Measurements from ENCODE around the gene RUVBL2. TPM values are rescaled to one million over a fixed set of nuclear protein-coding genes. Genes with fewer than 3 reads are reported as not detected.

RUVBL2 gene
- total and polyA plus RNA-seq, 10 donors, result 32.0 to 58.4 (median 40.4) TPM

DNA sequence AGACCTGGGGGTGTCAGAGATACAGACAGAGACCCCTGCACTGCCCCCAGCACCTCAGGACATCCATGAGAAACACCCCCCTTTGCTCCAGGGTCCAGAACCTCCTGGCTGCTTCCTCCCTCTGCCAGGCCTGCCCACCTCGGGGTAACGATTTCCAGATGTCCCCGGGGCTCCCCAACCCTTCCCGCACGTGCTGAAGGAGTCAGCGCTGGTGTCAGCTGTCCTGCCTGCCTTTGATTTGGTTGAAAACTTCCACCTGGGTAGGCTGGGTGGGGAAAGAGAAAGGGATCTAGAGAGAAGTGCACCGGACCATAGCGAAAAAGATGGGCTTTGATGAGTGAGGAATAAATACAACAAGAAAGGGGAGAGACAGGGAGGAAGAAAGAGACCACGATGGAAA lies 65.4 kb downstream of the RUVBL2 start:
- H3K36me3 ChIP-seq, result no peaks in the 10 kb centered on the region
- peaks cover 14 to 30% (median 23%) of the 10 kb centered on the region in 6 donors for H3K4me1 ChIP-seq
- TF ChIP-seq POLR2AphosphoS5 (IDR thresholded peaks at IDR 0.05), result no peak
- intact Hi-C loops (cut with DNase I; ENCODE audit: low total_unique reads), result no loop called here
- H3K9me3 ChIP-seq, result no peaks in the 10 kb centered on the region
- WGBS, 5 donors, result 53 to 69% (median 60%) methylated on average over 9 of the region's 9 CpGs
- no peak for DNase-seq
- H3K4me3 ChIP-seq, result no peak overlapping the region
- no peak overlapping the region for H3K27ac ChIP-seq
- H3K27me3 ChIP-seq (replicated peaks in 1 of 7), result peaks cover 0 to 90% (median 41%) of the 10 kb centered on the region in 7 donors

DNA sequence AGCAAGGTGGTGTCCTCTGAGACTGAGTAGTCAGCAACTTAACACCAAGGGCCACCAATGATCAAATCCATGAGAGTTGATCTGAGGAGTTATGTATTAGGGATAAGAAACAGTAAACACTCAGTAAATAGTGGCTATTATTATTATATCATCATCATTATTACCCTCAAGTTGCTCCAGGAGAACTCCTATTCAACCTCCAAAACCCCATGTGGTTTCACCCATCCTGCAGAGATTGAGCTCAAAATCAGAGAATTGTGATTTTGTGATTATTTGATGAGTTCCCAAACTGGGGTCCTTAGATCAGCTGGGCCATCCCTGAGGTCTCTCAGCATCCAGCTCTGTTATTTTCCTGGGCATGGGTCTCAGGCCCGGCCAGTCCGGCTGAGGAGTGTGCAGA lies 67.3 kb downstream of the RUVBL2 start:
- Histone ChIP-seq H3K27me3 (replicated peaks in 1 of 7) (peaks cover 0 to 96% (median 59%) of the 10 kb centered on the region in 7 donors), H3K4me3 (no peak overlapping the region), H3K4me1 (peaks cover 18 to 36% (median 27%) of the 10 kb centered on the region in 6 donors), H3K27ac (no peak overlapping the region), H3K9me3 (no peaks in the 10 kb centered on the region), H3K36me3 (no peaks in the 10 kb centered on the region)
- TF ChIP-seq POLR2AphosphoS5 (IDR thresholded peaks at IDR 0.05), result no peak
- no peak for TF ChIP-seq POLR2A (IDR thresholded peaks at IDR 0.05)
- TF ChIP-seq, protein P1, sequence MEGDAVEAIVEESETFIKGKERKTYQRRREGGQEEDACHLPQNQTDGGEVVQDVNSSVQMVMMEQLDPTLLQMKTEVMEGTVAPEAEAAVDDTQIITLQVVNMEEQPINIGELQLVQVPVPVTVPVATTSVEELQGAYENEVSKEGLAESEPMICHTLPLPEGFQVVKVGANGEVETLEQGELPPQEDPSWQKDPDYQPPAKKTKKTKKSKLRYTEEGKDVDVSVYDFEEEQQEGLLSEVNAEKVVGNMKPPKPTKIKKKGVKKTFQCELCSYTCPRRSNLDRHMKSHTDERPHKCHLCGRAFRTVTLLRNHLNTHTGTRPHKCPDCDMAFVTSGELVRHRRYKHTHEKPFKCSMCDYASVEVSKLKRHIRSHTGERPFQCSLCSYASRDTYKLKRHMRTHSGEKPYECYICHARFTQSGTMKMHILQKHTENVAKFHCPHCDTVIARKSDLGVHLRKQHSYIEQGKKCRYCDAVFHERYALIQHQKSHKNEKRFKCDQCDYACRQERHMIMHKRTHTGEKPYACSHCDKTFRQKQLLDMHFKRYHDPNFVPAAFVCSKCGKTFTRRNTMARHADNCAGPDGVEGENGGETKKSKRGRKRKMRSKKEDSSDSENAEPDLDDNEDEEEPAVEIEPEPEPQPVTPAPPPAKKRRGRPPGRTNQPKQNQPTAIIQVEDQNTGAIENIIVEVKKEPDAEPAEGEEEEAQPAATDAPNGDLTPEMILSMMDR (IDR thresholded peaks at IDR 0.05 in 8 of 11, conservative IDR thresholded peaks at IDR 0.05 in 3 of 11), result no peak
- 83 to 96% (median 89%) methylated on average over 2 of the region's 2 CpGs for WGBS, 5 donors
- no peak for DNase-seq
- intact Hi-C loops (cut with DNase I; ENCODE audit: low total_unique reads), result no loop called here

DNA sequence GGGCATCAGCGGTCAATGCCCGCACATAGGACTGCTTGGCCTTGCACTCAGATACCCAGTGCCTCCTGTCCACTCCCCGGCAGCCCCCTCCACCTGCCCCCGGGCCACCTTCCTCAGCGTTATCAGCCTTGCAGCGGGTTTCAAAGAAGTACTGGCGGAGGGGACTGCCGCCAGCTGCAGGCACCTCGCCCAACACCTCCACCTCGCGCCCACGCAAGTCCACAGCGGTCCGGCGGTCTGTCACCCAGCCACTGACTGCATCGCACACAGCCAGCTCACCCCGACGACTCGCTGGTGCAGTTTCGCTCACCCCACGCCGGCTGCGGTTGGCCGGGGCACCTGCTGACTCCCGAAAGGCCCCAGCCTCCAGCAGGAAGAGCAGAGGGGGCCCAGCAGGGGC lies 67.8 kb downstream of the RUVBL2 start:
- WGBS, 5 donors, result 42 to 64% (median 54%) methylated on average over 9 to 25 of the region's 25 CpGs
- H3K27me3 ChIP-seq (replicated peaks in 1 of 7), result peaks cover 0 to 96% (median 62%) of the 10 kb centered on the region in 7 donors

DNA sequence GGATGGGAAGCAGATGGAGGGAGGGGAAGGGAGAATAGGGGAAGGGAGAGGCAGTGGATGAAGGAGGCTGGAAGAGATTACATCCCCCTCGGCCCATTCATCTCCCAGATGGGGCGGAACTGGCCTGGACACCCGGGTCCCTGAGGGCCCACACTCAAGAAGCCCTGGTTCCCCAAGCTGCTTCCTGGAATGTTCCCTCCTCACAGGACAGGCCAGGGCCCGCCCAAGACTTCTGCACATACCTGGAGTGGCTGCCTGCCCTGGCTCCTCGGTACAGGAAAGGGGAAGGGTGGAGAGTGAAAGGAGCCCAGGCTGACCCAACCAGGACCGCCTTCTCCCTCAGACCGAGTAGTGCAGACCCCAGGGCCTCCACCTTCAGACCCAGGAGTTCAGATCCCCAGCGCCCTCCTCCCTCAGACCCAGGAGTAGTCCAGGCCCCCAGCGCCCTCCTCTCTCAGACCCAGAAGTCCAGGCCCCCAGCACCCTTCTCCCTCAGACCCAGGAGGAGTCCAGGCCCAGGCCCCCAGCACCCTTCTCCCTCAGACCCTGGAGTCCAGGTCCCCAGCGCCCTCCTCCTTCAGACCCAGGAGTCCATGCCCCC lies 70.4 kb downstream of the RUVBL2 start:
- Histone ChIP-seq H3K27ac (no peak overlapping the region), H3K36me3 (no peaks in the 10 kb centered on the region), H3K27me3 (replicated peaks in 1 of 7) (peaks cover 0 to 96% (median 57%) of the 10 kb centered on the region in 7 donors), H3K4me1 (peaks cover 0 to 10% (median 6%) of the 10 kb centered on the region in 6 donors), H3K4me3 (no peak overlapping the region), H3K9me3 (no peaks in the 10 kb centered on the region)
- no peak for DNase-seq
- intact Hi-C loops (cut with DNase I; ENCODE audit: low total_unique reads), result no loop called here
- WGBS, 5 donors, result 50 to 58% (median 51%) methylated on average over 6 to 10 of the region's 10 CpGs
- TF ChIP-seq, protein P1 (IDR thresholded peaks at IDR 0.05 in 8 of 11, conservative IDR thresholded peaks at IDR 0.05 in 3 of 11), result no peak
- TF ChIP-seq POLR2A (IDR thresholded peaks at IDR 0.05) (no peak), POLR2AphosphoS5 (IDR thresholded peaks at IDR 0.05) (no peak)

More for the DNA sequence above, 67.8 kb downstream of the RUVBL2 start:
- intact Hi-C loops (cut with DNase I; ENCODE audit: low total_unique reads), result no loop called here
- Histone ChIP-seq H3K27ac (no peak overlapping the region), H3K4me1 (peaks cover 14 to 31% (median 22%) of the 10 kb centered on the region in 6 donors), H3K9me3 (no peaks in the 10 kb centered on the region), H3K36me3 (no peaks in the 10 kb centered on the region), H3K4me3 (no peak overlapping the region)
- DNase-seq, result no peak
- TF ChIP-seq, protein P1 (IDR thresholded peaks at IDR 0.05 in 8 of 11, conservative IDR thresholded peaks at IDR 0.05 in 3 of 11), result no peak
- TF ChIP-seq POLR2AphosphoS5 (IDR thresholded peaks at IDR 0.05) (no peak), POLR2A (IDR thresholded peaks at IDR 0.05) (no peak)
